HL-60 (cell line): ENCODE data around the gene PARD3.

Experiments
- DNase-seq, 2 experiments: peaks; one replicate each; pipeline ENCODE4 v3.0.0-alpha.2; 2010 to 2020; ENCODE audit warnings: low read depth in 1 of 2, low spot score in 1 of 2
- H3K27ac ChIP-seq: fragments of 250-450 bp; sonication (Bioruptor Pico); replicated peaks from 2 replicates; pipeline ENCODE4 v1.5.1; 2020; ENCODE audit warnings: mild to moderate bottlenecking, moderate library complexity
- H3K27me3 ChIP-seq: fragments of 250-450 bp; sonication (Bioruptor Pico); 2 replicates; pipeline ENCODE4 v1.5.1; 2021; ENCODE audit warnings: mild to moderate bottlenecking, moderate library complexity; ENCODE audit not compliant: insufficient read depth, poor library complexity, severe bottlenecking
- H3K4me3 ChIP-seq: replicated peaks from 2 replicates; pipeline ENCODE4 v1.5.1; 2011; ENCODE audit warnings: mild to moderate bottlenecking, control low read depth, low read length; ENCODE audit not compliant: insufficient read depth
- GABPA ChIP-seq: IDR thresholded peaks from 2 replicates; pipeline ENCODE4 v1.6.1; 2012; ENCODE audit warnings: low read depth
- POLR2AphosphoS5 ChIP-seq: IDR thresholded peaks from 2 replicates; pipeline ENCODE4 v1.6.1; 2012; ENCODE audit warnings: low read depth
- SPI1 ChIP-seq: IDR thresholded peaks from 2 replicates; pipeline ENCODE4 v1.6.1; 2012; ENCODE audit warnings: low read depth, mild to moderate bottlenecking, borderline replicate concordance
- TF ChIP-seq, protein P1 (sequence below): IDR thresholded peaks from 2 replicates; pipeline ENCODE4 v1.6.1; 2012; ENCODE audit warnings: low read depth; ENCODE audit not compliant: insufficient replicate concordance
- TF ChIP-seq, protein P2 (sequence below): IDR thresholded peaks from one replicate; pipeline ENCODE4 v1.5.1; 2011; ENCODE audit warnings: low read length, control low read depth, inconsistent platforms; ENCODE audit not compliant: insufficient read depth

The PARD3 gene

DNA sequence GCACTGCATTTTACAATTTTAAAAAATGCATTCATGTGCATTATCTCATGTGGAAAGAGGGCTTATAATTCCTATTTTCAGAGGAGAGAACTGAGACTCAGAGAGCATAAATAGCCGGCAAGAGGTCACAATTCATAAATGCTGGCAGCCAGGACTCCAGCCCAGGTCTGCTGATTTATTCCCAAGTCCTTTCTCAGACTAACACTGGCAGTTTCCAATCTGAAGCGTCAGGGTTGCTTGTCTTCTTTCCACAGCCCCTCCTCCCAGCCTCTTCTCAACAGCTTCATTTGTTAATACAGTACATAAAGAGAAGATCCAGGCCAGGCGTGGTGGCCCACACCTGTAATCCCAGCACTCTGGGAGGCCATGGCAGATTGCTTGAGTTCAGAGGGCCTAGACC is 108.9 kb downstream of the PARD3 start:
- no peak overlapping the region for H3K4me3 ChIP-seq
- TF ChIP-seq, protein P1, sequence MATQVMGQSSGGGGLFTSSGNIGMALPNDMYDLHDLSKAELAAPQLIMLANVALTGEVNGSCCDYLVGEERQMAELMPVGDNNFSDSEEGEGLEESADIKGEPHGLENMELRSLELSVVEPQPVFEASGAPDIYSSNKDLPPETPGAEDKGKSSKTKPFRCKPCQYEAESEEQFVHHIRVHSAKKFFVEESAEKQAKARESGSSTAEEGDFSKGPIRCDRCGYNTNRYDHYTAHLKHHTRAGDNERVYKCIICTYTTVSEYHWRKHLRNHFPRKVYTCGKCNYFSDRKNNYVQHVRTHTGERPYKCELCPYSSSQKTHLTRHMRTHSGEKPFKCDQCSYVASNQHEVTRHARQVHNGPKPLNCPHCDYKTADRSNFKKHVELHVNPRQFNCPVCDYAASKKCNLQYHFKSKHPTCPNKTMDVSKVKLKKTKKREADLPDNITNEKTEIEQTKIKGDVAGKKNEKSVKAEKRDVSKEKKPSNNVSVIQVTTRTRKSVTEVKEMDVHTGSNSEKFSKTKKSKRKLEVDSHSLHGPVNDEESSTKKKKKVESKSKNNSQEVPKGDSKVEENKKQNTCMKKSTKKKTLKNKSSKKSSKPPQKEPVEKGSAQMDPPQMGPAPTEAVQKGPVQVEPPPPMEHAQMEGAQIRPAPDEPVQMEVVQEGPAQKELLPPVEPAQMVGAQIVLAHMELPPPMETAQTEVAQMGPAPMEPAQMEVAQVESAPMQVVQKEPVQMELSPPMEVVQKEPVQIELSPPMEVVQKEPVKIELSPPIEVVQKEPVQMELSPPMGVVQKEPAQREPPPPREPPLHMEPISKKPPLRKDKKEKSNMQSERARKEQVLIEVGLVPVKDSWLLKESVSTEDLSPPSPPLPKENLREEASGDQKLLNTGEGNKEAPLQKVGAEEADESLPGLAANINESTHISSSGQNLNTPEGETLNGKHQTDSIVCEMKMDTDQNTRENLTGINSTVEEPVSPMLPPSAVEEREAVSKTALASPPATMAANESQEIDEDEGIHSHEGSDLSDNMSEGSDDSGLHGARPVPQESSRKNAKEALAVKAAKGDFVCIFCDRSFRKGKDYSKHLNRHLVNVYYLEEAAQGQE: no peak
- no peaks in the 10 kb centered on the region for H3K27me3 ChIP-seq
- H3K27ac ChIP-seq: no peak overlapping the region
- no peak for DNase-seq

DNA sequence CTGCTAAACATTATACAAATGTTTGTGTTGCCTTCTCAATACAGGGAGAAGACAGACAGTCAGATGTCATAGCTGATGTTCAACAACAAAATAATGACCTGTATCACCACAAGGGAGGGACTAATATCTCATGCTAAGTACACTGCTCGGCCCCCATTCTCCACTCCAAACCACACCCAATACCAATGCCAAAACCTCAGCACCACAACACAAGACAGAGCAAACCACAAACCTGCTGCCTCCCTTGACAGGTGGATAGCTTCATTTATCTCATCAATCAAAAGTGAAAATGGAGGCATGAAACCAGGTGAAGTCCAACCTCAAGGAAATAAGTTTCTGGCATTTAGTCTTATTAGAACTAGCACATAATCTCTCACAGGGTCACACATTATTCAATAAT is 109.5 kb downstream of the PARD3 start:
- no peak for TF ChIP-seq SPI1
- TF ChIP-seq POLR2AphosphoS5: no peak
- no peak for TF ChIP-seq GABPA
- TF ChIP-seq, protein P1: no peak
- TF ChIP-seq, protein P2, sequence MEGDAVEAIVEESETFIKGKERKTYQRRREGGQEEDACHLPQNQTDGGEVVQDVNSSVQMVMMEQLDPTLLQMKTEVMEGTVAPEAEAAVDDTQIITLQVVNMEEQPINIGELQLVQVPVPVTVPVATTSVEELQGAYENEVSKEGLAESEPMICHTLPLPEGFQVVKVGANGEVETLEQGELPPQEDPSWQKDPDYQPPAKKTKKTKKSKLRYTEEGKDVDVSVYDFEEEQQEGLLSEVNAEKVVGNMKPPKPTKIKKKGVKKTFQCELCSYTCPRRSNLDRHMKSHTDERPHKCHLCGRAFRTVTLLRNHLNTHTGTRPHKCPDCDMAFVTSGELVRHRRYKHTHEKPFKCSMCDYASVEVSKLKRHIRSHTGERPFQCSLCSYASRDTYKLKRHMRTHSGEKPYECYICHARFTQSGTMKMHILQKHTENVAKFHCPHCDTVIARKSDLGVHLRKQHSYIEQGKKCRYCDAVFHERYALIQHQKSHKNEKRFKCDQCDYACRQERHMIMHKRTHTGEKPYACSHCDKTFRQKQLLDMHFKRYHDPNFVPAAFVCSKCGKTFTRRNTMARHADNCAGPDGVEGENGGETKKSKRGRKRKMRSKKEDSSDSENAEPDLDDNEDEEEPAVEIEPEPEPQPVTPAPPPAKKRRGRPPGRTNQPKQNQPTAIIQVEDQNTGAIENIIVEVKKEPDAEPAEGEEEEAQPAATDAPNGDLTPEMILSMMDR: no peak
- Histone ChIP-seq H3K4me3 (no peak overlapping the region), H3K27me3 (no peaks in the 10 kb centered on the region), H3K27ac (no peak overlapping the region)
- no peak for DNase-seq

DNA sequence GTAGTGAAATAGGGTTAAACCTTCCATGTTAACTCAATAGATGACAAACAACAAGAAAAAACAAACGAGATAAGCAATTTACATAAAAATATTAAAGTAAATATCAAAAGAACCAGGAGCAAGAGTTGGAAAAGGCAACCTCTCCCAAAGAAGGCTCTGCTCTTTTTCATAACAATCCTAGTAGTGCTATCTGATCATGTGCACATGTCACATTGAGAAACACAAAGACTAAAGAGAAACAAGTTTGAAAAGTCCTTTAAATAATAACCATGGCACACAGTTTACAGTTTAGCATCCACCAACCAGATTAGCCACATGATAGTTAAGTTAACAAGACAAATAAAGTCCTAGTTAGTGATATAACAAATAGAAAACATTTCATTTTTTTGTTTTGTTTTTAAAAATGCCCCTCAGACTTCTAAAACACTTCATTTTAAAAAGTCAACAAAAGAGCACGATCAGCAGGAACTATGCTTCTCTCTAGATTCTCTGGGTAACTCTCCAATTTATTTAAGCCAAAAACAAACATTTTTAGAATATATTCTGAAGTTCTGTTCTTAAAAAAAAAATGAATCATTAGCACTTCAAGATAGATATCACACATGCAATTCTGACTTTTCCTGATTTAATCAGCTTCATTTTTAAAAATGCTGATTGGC is 110.4 kb downstream of the PARD3 start:
- H3K4me3 ChIP-seq: no peak overlapping the region
- no peaks in the 10 kb centered on the region for H3K27me3 ChIP-seq
- TF ChIP-seq, protein P1: no peak
- TF ChIP-seq GABPA: no peak
- no peak for TF ChIP-seq POLR2AphosphoS5
- TF ChIP-seq SPI1: no peak
- TF ChIP-seq, protein P2: no peak
- no peak overlapping the region for H3K27ac ChIP-seq
- DNase-seq: no peak

DNA sequence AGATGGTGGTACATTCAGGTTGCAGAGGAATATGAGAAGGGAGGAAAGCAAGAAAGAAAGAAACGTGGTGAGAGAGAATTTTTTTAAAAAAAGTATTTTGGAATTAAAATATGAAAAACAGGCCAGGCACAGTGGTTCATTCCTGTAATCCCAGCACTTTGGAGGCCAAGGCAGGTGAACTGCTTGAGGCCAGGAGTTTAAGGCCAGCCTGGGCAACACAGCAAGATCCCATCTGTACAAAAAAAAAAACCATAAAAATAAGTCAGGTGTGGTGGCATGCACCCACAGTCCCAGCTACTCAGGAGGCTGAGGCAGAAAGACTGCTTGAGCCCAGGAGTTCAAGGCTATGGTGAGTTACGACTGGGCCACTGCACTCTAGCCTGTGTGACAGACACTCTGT is 112.1 kb downstream of the PARD3 start:
- Histone ChIP-seq H3K27ac (no peak overlapping the region), H3K4me3 (no peak overlapping the region), H3K27me3 (no peaks in the 10 kb centered on the region)
- no peak for DNase-seq
- no peak for TF ChIP-seq SPI1
